IMR-90 (cell line): ENCODE data around the gene TMEM107. TPM values are rescaled to one million over a fixed set of nuclear protein-coding genes. Genes with fewer than 3 reads are reported as not detected.

Experiments used
- ATAC-seq: fragments of 200-7000 bp; cut with Tn5 transposase; 2 replicates; pipeline ENCODE4 v1.9.1; 2020; ENCODE audit warnings: low read depth, mild to moderate bottlenecking, moderate library complexity
- BruUV-seq: library from RNA; stranded (reverse); fragments of 400-500 nt; replicated peaks from 2 replicates; lab custom pipeline; 2021; lab: Mats Ljungman, UMichigan
- CTCF ChIA-PET: fragments of 300-600 bp; formaldehyde crosslinking; extraction: SDS; loops from one replicate; lab custom pipeline; 2021; ENCODE audit warnings: antibody characterized with exemption; lab: Yijun Ruan, JAX
- POLR2A ChIA-PET: fragments of 300-600 bp; sonication (Branson Sonifier 250); formaldehyde crosslinking; loops from one replicate; lab custom pipeline; 2022; ENCODE audit warnings: antibody characterized with exemption; ENCODE audit not compliant: unreplicated experiment; lab: Charles Lee
- DNase-seq: peaks from one replicate; pipeline ENCODE4 v3.0.0; 2013
- H2AFZ ChIP-seq: replicated peaks from 2 replicates; pipeline ENCODE3; 2013; ENCODE audit warnings: low read length, mild to moderate bottlenecking; ENCODE audit not compliant: poor library complexity
- H2AK5ac ChIP-seq: 2 replicates; pipeline ENCODE4 v1.6.1; 2013; ENCODE audit warnings: low read depth, low read length, inconsistent platforms
- H2AK9ac ChIP-seq: replicated peaks from 2 replicates; pipeline ENCODE3; 2013; ENCODE audit warnings: mild to moderate bottlenecking, low read depth, low read length, moderate library complexity; ENCODE audit not compliant: poor library complexity
- H2BK120ac ChIP-seq: 2 replicates; pipeline ENCODE4 v1.6.1; 2013; ENCODE audit warnings: low read depth, low read length, inconsistent platforms
- H2BK15ac ChIP-seq: 3 replicates; pipeline ENCODE4 v1.6.1; 2013; ENCODE audit warnings: low read depth, low read length, inconsistent platforms
- H2BK20ac ChIP-seq: 2 replicates; pipeline ENCODE4 v1.6.1; 2013; ENCODE audit warnings: low read depth, mild to moderate bottlenecking, inconsistent platforms, low read length, moderate library complexity
- H2BK5ac ChIP-seq: 2 replicates; pipeline ENCODE4 v1.6.1; 2013; ENCODE audit warnings: mild to moderate bottlenecking, low read depth, low read length, inconsistent platforms; ENCODE audit not compliant: poor library complexity, severe bottlenecking
- H3K14ac ChIP-seq: replicated peaks from 2 replicates; pipeline ENCODE4 v1.6.1; 2013; ENCODE audit warnings: low read depth, low read length, inconsistent platforms
- H3K18ac ChIP-seq: 2 replicates; pipeline ENCODE4 v1.6.1; 2013; ENCODE audit warnings: low read depth, low read length, control low read depth
- H3K23ac ChIP-seq: 2 replicates; pipeline ENCODE4 v1.6.1; 2013; ENCODE audit warnings: low read depth, low read length, inconsistent platforms
- H3K27ac ChIP-seq: 2 replicates; pipeline ENCODE4 v1.5.1; 2013; ENCODE audit warnings: mild to moderate bottlenecking, control low read depth, low read length; ENCODE audit not compliant: insufficient read depth
- H3K27me3 ChIP-seq: 2 replicates; pipeline ENCODE4 v1.6.1; 2013; ENCODE audit warnings: low read length; ENCODE audit not compliant: control insufficient read depth, insufficient read depth
- H3K36me3 ChIP-seq: 2 replicates; pipeline ENCODE4 v1.6.1; 2013; ENCODE audit warnings: low read length, mixed read lengths; ENCODE audit not compliant: control insufficient read depth, insufficient read depth
- H3K4ac ChIP-seq: 2 replicates; pipeline ENCODE4 v1.6.1; 2013; ENCODE audit warnings: low read depth, low read length, inconsistent platforms
- H3K4me1 ChIP-seq: 2 replicates; pipeline ENCODE4 v1.6.1; 2013; ENCODE audit warnings: low read length, mixed read lengths; ENCODE audit not compliant: control insufficient read depth, insufficient read depth
- H3K4me2 ChIP-seq: 2 replicates; pipeline ENCODE4 v1.6.1; 2013; ENCODE audit warnings: low read depth, mild to moderate bottlenecking, control low read depth, low read length, moderate library complexity
- H3K4me3 ChIP-seq: 2 replicates; pipeline ENCODE4 v1.5.1; 2013; ENCODE audit warnings: low read depth, mild to moderate bottlenecking, control low read depth, low read length, moderate library complexity; ENCODE audit not compliant: insufficient read depth
- H3K56ac ChIP-seq: 2 replicates; pipeline ENCODE4 v1.6.1; 2013; ENCODE audit warnings: low read length, inconsistent platforms; ENCODE audit not compliant: insufficient read depth; ENCODE audit errors: extremely low read depth
- H3K79me1 ChIP-seq, 2 experiments: 2 replicates each; pipeline ENCODE4 v1.6.1; 2013; ENCODE audit warnings: low read length in 2 of 2, inconsistent platforms in 1 of 2, low read depth in 1 of 2
- H3K9ac ChIP-seq: 2 replicates; pipeline ENCODE4 v1.6.1; 2013; ENCODE audit warnings: low read depth, low read length, control low read depth
- H3K9me1 ChIP-seq: 2 replicates; pipeline ENCODE4 v1.6.1; 2013; ENCODE audit warnings: low read length, inconsistent platforms; ENCODE audit not compliant: insufficient read depth
- H3K9me3 ChIP-seq: 2 replicates; pipeline ENCODE4 v1.6.1; 2013; ENCODE audit warnings: low read length; ENCODE audit not compliant: control insufficient read depth, insufficient read depth
- H4K20me1 ChIP-seq: 2 replicates; pipeline ENCODE4 v1.6.1; 2013; ENCODE audit warnings: low read length, inconsistent platforms; ENCODE audit not compliant: insufficient read depth
- H4K5ac ChIP-seq: 2 replicates; pipeline ENCODE4 v1.6.1; 2013; ENCODE audit warnings: mild to moderate bottlenecking, low read depth, low read length, control low read depth
- H4K8ac ChIP-seq, 2 experiments: 2 replicates each; pipeline ENCODE4 v1.6.1; 2013; ENCODE audit warnings: low read depth in 2 of 2, low read length in 2 of 2, control low read depth in 1 of 2, inconsistent platforms in 1 of 2
- H4K91ac ChIP-seq: 2 replicates; pipeline ENCODE4 v1.6.1; 2013; ENCODE audit warnings: low read depth, low read length, inconsistent platforms; ENCODE audit not compliant: insufficient read depth
- BHLHE40 ChIP-seq: fragments of 150-350 bp; IDR thresholded peaks from 2 replicates; pipeline ENCODE4 v1.6.1; 2016; ENCODE audit warnings: mild to moderate bottlenecking, low read depth, low read length
- ELK1 ChIP-seq: fragments of 150-350 bp; IDR thresholded peaks from 2 replicates; pipeline ENCODE4 v1.6.1; 2016; ENCODE audit warnings: low read depth, mild to moderate bottlenecking, low read length, moderate library complexity, borderline replicate concordance
- POLR2A ChIP-seq: IDR thresholded peaks from 2 replicates; pipeline ENCODE4 v1.6.1; 2012; ENCODE audit warnings: mild to moderate bottlenecking, low read depth, low read length
- RAD21 ChIP-seq: IDR thresholded peaks from 2 replicates; pipeline ENCODE4 v1.6.1; 2012; ENCODE audit warnings: low read length, improper control_type of control experiment
- SMC3 ChIP-seq: fragments of 150-350 bp; IDR thresholded peaks from 2 replicates; pipeline ENCODE4 v1.6.1; 2016; ENCODE audit warnings: low read depth, mild to moderate bottlenecking, antibody characterized with exemption, low read length, moderate library complexity
- USF2 ChIP-seq: fragments of 150-350 bp; IDR thresholded peaks from 2 replicates; pipeline ENCODE4 v1.6.1; 2017; ENCODE audit warnings: mild to moderate bottlenecking, antibody characterized with exemption, low read length, low read depth
- WGBS, 2 experiments: methylation state at CpG; one replicate each; pipeline versions ENCODE4 v1.1.5 to v1.1.7; 2013; ENCODE audit warnings: missing lambda C conversion rate in 2 of 2; ENCODE audit not compliant: insufficient read length in 1 of 2; ENCODE audit errors: extremely low coverage in 2 of 2; 5-methylcytosine and 5-hydroxymethylcytosine counted together
- dilution Hi-C: fragments of 300-500 bp; cut with HindIII; formaldehyde crosslinking; loops from one replicate; pipeline ENCODE4 v1.14.3; 2018; ENCODE audit warnings: low sequenced_read_pairs; ENCODE audit not compliant: unreplicated experiment
- in situ Hi-C: fragments of 300-500 bp; cut with MboI; formaldehyde crosslinking; loops from 3 replicates; pipeline ENCODE4 v1.14.3; 2019; ENCODE audit warnings: low sequenced_read_pairs, inconsistent platforms, mixed read lengths
- intact Hi-C: fragments of 100-400 bp; cut with micrococcal nuclease; formaldehyde crosslinking; loops from 2 replicates; pipeline ENCODE4 v1.10.0; 2022
- polyA plus RNA-seq, 3 experiments: library from polyadenylated mRNA; depleted of rRNA; stranded (reverse); fragments of >200 nt; gene quantifications; 2 replicates each; pipeline ENCODE4 v1.2.3, GENCODE V29; 2012; ENCODE audit warnings: low replicate concordance in 1 of 3
- total RNA-seq: library from RNA; depleted of rRNA; stranded (reverse); fragments of >200 nt; gene quantifications from 2 replicates; pipeline ENCODE4 v1.2.3, GENCODE V29; 2012

The TMEM107 gene
- total and polyA plus RNA-seq, 2 of the 4 experiments (the other 2 are of a cell fraction), result 12.9 to 14.3 TPM

GRCh38 chr17:8144401-8145231, 31.6 kb downstream of the TMEM107 start:
- H2BK120ac ChIP-seq, result no peak overlapping the region
- ChIA-PET POLR2A (no interaction called here), CTCF (no interaction called here)
- H4K8ac ChIP-seq, result no peak overlapping the region
- H3K14ac ChIP-seq, result no peak overlapping the region
- H3K9me3 ChIP-seq, result no peaks in the 10 kb centered on the region
- H3K4ac ChIP-seq, result no peak overlapping the region
- no peak overlapping the region for H4K91ac ChIP-seq
- no peaks in the 10 kb centered on the region for H3K27me3 ChIP-seq
- DNase-seq, result no peak
- no peak overlapping the region for H3K4me2 ChIP-seq
- peaks cover 62% of the 10 kb centered on the region for H3K36me3 ChIP-seq
- H2AK9ac ChIP-seq, result no peak overlapping the region
- dilution Hi-C loops (no loop called here), in situ Hi-C loops (no loop called here), intact Hi-C loops (no loop called here)
- H3K56ac ChIP-seq, result no peak overlapping the region
- H4K5ac ChIP-seq, result no peak overlapping the region
- peaks cover 4% of the 10 kb centered on the region; the same call in 1 of the 2 replicates for H3K9me1 ChIP-seq
- BruUV-seq, result no TSS peak
- no peak overlapping the region for H2BK20ac ChIP-seq
- H3K4me3 ChIP-seq, result no peak overlapping the region
- H3K4me1 ChIP-seq, result no peaks in the 10 kb centered on the region
- TF ChIP-seq RAD21 (no peak), ELK1 (no peak), BHLHE40 (no peak), SMC3 (no peak), POLR2A (peak; percentile 24; the same call in 1 of the 2 replicates), USF2 (no peak)
- no peak overlapping the region for H2BK15ac ChIP-seq
- no peak for ATAC-seq
- 80% methylated on average over 2 of the region's 15 CpGs; no CpG with 5 or more reads in 1 of the 2 experiments for WGBS, 2 experiments
- H4K20me1 ChIP-seq, result peaks cover under 1% of the 10 kb centered on the region; the same call in 1 of the 2 replicates
- H3K79me1 ChIP-seq, result no peaks in the 10 kb centered on the region
- H3K18ac ChIP-seq, result no peak overlapping the region
- H2AFZ ChIP-seq, result no peak overlapping the region
- no peak overlapping the region for H3K23ac ChIP-seq
- H2BK5ac ChIP-seq, result no peak overlapping the region
- H3K27ac ChIP-seq, result no peak overlapping the region
- H2AK5ac ChIP-seq, result no peak overlapping the region
- no peak overlapping the region for H3K9ac ChIP-seq
